ENCODE measurements around the gene NAB2.

DNA sequence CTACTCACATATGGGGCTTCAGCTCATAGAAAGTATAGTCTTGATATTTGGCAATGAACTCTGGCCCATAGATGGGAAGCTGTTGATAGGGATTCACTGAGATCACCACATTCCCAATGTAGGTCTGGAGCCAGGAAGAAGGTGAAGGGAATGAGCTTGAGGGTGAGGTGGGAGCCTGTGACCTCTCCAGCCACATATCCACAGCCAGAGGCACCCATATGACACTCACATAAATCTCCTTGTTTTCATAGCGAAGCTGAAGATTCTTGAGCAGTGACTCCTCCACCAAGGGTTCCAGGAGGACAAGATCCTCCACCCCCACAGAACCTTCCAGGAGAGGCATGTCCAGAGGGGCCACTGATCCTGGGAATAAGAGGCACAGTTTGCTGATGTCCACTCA, 40.9 kb upstream of the NAB2 start:
- no peak for TF ChIP-seq CTCF (IDR thresholded peaks at IDR 0.05)
- no peak for TF ChIP-seq POLR2A (IDR thresholded peaks at IDR 0.05)

Measured in thyroid gland (tissue), 4 donors.